HCT116 (cell line): ENCODE data around the gene FOXO3. TPM values are rescaled to one million over a fixed set of nuclear protein-coding genes. Genes with fewer than 3 reads are reported as not detected.

Experiments
- ATAC-seq: fragments of 200-7000 bp; cut with Tn5 transposase; 2 replicates; pipeline ENCODE4 v1.9.1; 2020; ENCODE audit warnings: mild to moderate bottlenecking, moderate library complexity
- BruUV-seq: library from RNA; stranded (reverse); fragments of 400-500 nt; replicated peaks from 2 replicates; lab custom pipeline; 2021; lab: Mats Ljungman, UMichigan
- CTCF ChIA-PET: fragments of 300-600 bp; sonication (Branson Sonifier 250); formaldehyde crosslinking; loops from one replicate; lab custom pipeline; 2021; ENCODE audit warnings: antibody characterized with exemption; lab: Charles Lee
- POLR2A ChIA-PET: fragments of 300-600, 350-600 bp; sonication (Branson Sonifier 250); formaldehyde crosslinking; loops from one replicate; lab custom pipeline; 2021; ENCODE audit warnings: antibody characterized with exemption; lab: Charles Lee
- RAD21 ChIA-PET, 2 experiments: fragments of 300-600 bp; sonication (Branson Sonifier 250); formaldehyde crosslinking; loops; one replicate each; lab custom pipeline; 2023; ENCODE audit warnings: low total read pairs in 2 of 2; ENCODE audit not compliant: uncharacterized antibody in 2 of 2, unreplicated experiment in 2 of 2, low non-redundant PET in 1 of 2; lab: Charles Lee
- DNase-seq: peaks from one replicate; pipeline ENCODE4 v3.0.0-alpha.2; 2010; ENCODE audit warnings: low read depth, low spot score
- H2AFZ ChIP-seq: fragments of 200-600 bp; shearing (Covaris generic), sonication (generic); 2 replicates; pipeline ENCODE4 v1.6.1; 2017; ENCODE audit warnings: low read depth, mixed run types, mixed read lengths, antibody characterized with exemption, low read length; ENCODE audit not compliant: poor library complexity, severe bottlenecking
- H3K27ac ChIP-seq: 2 replicates; pipeline ENCODE4 v1.5.1; 2012; ENCODE audit warnings: low read depth, low read length
- H3K27me3 ChIP-seq: fragments of 200-600 bp; sonication (generic); 2 replicates; pipeline ENCODE4 v1.6.1; 2016; ENCODE audit warnings: mixed run types, low read length, mixed read lengths; ENCODE audit not compliant: insufficient read depth
- H3K36me3 ChIP-seq, 2 experiments: fragments of 200-500 bp in 1 of 2; fragments of 200-600 bp in 1 of 2; sonication (Bioruptor generic) in 1 of 2; sonication (generic) in 1 of 2; 2 replicates each; pipeline versions ENCODE4 v1.5.1 to v1.6.1; 2014 to 2016; ENCODE audit warnings: low read length in 2 of 2, inconsistent platforms in 1 of 2, mixed read lengths in 1 of 2, mixed run types in 1 of 2; ENCODE audit not compliant: insufficient read depth in 2 of 2, control insufficient read depth in 1 of 2
- H3K4me1 ChIP-seq, 2 experiments: fragments of 200-600 bp in 1 of 2; sonication (generic) in 1 of 2; 2 replicates each; pipeline versions ENCODE4 v1.5.1 to v1.6.1; 2012 to 2017; ENCODE audit warnings: low read length in 2 of 2, inconsistent platforms in 1 of 2, mild to moderate bottlenecking in 1 of 2, mixed read lengths in 1 of 2, mixed run types in 1 of 2, moderate library complexity in 1 of 2; ENCODE audit not compliant: insufficient read depth in 2 of 2, control insufficient read depth in 1 of 2
- H3K4me2 ChIP-seq: fragments of 200-600 bp; sonication (generic); 2 replicates; pipeline ENCODE4 v1.6.1; 2017; ENCODE audit warnings: mixed run types, low read length, mixed read lengths
- H3K4me3 ChIP-seq, 2 experiments: fragments of 200-600 bp in 1 of 2; sonication (generic) in 1 of 2; replicated peaks in 1 of 2; 2 replicates each; pipeline ENCODE4 v1.5.1; 2011 to 2016; ENCODE audit warnings: low read length in 2 of 2, control low read depth in 1 of 2, low read depth in 1 of 2, mild to moderate bottlenecking in 1 of 2, mixed read lengths in 1 of 2, mixed run types in 1 of 2
- H3K79me2 ChIP-seq: fragments of 200-600 bp; sonication (generic); 2 replicates; pipeline ENCODE4 v1.6.1; 2017; ENCODE audit warnings: mild to moderate bottlenecking, mixed run types, low read length, moderate library complexity, mixed read lengths; ENCODE audit not compliant: insufficient read depth
- H3K9ac ChIP-seq: fragments of 200-600 bp; sonication (generic); 2 replicates; pipeline ENCODE4 v1.6.1; 2016; ENCODE audit warnings: low read length, mixed read lengths
- H3K9me2 ChIP-seq: fragments of 200-600 bp; sonication (generic), shearing (Covaris generic); 2 replicates; pipeline ENCODE4 v1.6.1; 2017; ENCODE audit warnings: mixed run types, mild to moderate bottlenecking, moderate library complexity; ENCODE audit not compliant: insufficient read depth
- H3K9me3 ChIP-seq, 2 experiments: fragments of 200-500 bp in 1 of 2; fragments of 200-600 bp in 1 of 2; sonication (Bioruptor generic) in 1 of 2; sonication (generic) in 1 of 2; 2 replicates each; pipeline ENCODE4 v1.6.1; 2014 to 2017; ENCODE audit warnings: low read length in 2 of 2, mixed read lengths in 2 of 2, inconsistent platforms in 1 of 2, low read depth in 1 of 2, mild to moderate bottlenecking in 1 of 2, mixed run types in 1 of 2, moderate library complexity in 1 of 2; ENCODE audit not compliant: control insufficient read depth in 1 of 2, insufficient read depth in 1 of 2
- H4K20me1 ChIP-seq: fragments of 200-600 bp; sonication (generic), shearing (Covaris generic); 2 replicates; pipeline ENCODE4 v1.6.1; 2017; ENCODE audit warnings: mixed run types, mild to moderate bottlenecking, moderate library complexity; ENCODE audit not compliant: insufficient read depth
- CBX3 ChIP-seq: IDR thresholded peaks from 2 replicates; pipeline ENCODE4 v1.6.1; 2012; ENCODE audit warnings: low read depth
- CEBPB ChIP-seq: IDR thresholded peaks from 2 replicates; pipeline ENCODE4 v1.6.1; 2012; ENCODE audit warnings: low read depth
- EGR1 ChIP-seq: IDR thresholded peaks from 2 replicates; pipeline ENCODE4 v1.6.1; 2012; ENCODE audit warnings: low read depth
- ELF1 ChIP-seq: IDR thresholded peaks from 2 replicates; pipeline ENCODE4 v1.6.1; 2012; ENCODE audit warnings: low read depth, borderline replicate concordance
- EZH2phosphoT487 ChIP-seq: fragments of 200-600 bp; IDR thresholded peaks from 2 replicates; pipeline ENCODE4 v1.6.1; 2018; ENCODE audit warnings: antibody characterized with exemption, borderline replicate concordance
- FOSL1 ChIP-seq: IDR thresholded peaks from 2 replicates; pipeline ENCODE4 v1.6.1; 2012; ENCODE audit warnings: low read depth
- JUND ChIP-seq: IDR thresholded peaks from 2 replicates; pipeline ENCODE4 v1.6.1; 2012
- SIN3A ChIP-seq: IDR thresholded peaks from 2 replicates; pipeline ENCODE4 v1.6.1; 2012; ENCODE audit warnings: low read depth
- SP1 ChIP-seq: IDR thresholded peaks from 2 replicates; pipeline ENCODE4 v1.6.1; 2012; ENCODE audit warnings: low read depth
- TCF7L2 ChIP-seq: IDR thresholded peaks from 2 replicates; pipeline ENCODE4 v1.7.0; 2011; ENCODE audit warnings: borderline replicate concordance, inconsistent platforms; ENCODE audit not compliant: insufficient read depth, insufficient read length; ENCODE audit errors: extremely low read depth
- YY1 ChIP-seq: IDR thresholded peaks from 2 replicates; pipeline ENCODE4 v1.6.1; 2011; ENCODE audit warnings: low read length, low read depth, moderate library complexity, mild to moderate bottlenecking; ENCODE audit not compliant: insufficient replicate concordance; ENCODE audit errors: extremely low read depth
- ZFX ChIP-seq: fragments of 450-650 bp; IDR thresholded peaks from 2 replicates; pipeline ENCODE4 v1.6.1; 2017
- intact Hi-C: fragments of 100-400 bp; cut with micrococcal nuclease; formaldehyde crosslinking; loops from 2 replicates; pipeline ENCODE4 v1.10.0; 2022
- total RNA-seq: library from RNA; stranded (reverse); gene quantifications from one replicate; pipeline ENCODE4 v1.2.1, GENCODE V29; 2021; ENCODE audit not compliant: unreplicated experiment
- TF ChIP-seq, protein P1 (sequence below): IDR thresholded peaks from 2 replicates; pipeline ENCODE4 v1.6.1; 2012
- TF ChIP-seq, protein P2 (sequence below): IDR thresholded peaks from 2 replicates; pipeline ENCODE4 v1.6.1; 2012

The FOXO3 gene
- total RNA-seq, 1 experiment from 2014 or later, result 40.0 TPM

DNA sequence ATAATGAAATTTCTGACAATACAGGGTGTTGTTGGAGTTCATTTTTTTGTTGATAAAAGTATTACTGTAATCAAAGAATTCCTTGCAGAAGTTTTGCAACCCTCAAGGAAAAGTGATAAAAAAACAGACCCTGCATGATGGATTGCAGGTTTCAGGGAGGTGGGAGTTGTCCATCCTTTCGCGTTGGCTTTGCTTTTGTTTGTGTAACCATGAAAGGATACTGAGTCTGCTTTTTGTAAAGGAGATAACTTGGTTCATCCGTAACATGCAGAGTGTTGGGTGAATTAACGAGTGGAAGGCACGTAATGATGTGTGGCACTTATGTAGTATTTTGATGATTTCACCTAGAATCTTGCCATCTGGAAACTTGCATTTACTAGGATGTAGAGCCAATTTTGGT is 23.6 kb downstream of the FOXO3 start:
- ChIA-PET POLR2A (no interaction called here), RAD21 (no interaction called here), CTCF (no interaction called here)
- Histone ChIP-seq H3K4me1 (peaks cover 35 to 62% of the 10 kb centered on the region in 2 experiments), H4K20me1 (peaks cover 25% of the 10 kb centered on the region; the same call in 1 of the 2 replicates), H3K4me3 (no peak overlapping the region), H3K9me3 (no peaks in the 10 kb centered on the region), H3K36me3 (no peaks in the 10 kb centered on the region; a peak in 1 of 4 replicates), H3K9me2 (no peaks in the 10 kb centered on the region), H3K27ac (no peak overlapping the region), H3K9ac (no peak overlapping the region), H3K79me2 (peaks cover 95% of the 10 kb centered on the region), H3K4me2 (no peak overlapping the region), H3K27me3 (no peaks in the 10 kb centered on the region), H2AFZ (no peak overlapping the region)
- ATAC-seq, result no peak
- BruUV-seq, result no TSS peak
- no peak for DNase-seq
- no peak for TF ChIP-seq CEBPB
- no peak for TF ChIP-seq EGR1
- no peak for TF ChIP-seq TCF7L2
- TF ChIP-seq, protein P1, sequence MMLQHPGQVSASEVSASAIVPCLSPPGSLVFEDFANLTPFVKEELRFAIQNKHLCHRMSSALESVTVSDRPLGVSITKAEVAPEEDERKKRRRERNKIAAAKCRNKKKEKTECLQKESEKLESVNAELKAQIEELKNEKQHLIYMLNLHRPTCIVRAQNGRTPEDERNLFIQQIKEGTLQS, result no peak
- no peak for TF ChIP-seq EZH2phosphoT487
- TF ChIP-seq SP1, result no peak
- no peak for TF ChIP-seq YY1
- TF ChIP-seq FOSL1, result no peak
- TF ChIP-seq ELF1, result no peak
- TF ChIP-seq, protein P2, sequence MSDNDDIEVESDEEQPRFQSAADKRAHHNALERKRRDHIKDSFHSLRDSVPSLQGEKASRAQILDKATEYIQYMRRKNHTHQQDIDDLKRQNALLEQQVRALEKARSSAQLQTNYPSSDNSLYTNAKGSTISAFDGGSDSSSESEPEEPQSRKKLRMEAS, result no peak
- TF ChIP-seq SIN3A, result no peak
- intact Hi-C loops, result no loop called here

DNA sequence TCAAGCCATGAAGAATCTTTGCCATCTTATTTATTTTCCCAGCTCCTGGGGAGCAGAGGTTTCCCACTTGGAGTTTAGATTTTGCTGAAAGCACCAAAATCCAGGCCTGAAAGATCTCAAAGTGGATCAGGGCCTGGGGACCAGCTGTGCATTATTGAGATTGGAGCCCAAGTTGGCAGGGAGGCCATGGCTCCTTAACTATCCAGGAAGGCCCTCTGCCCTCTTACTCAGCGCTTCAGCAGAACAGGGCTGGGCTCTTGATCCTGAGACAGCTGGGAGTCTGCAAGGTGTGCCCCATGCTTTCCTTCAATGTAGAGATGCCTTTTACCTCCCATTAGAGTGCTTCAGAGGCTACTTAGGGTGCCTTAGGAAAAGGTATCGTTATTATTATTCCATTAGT is 24.6 kb downstream of the FOXO3 start:
- intact Hi-C loops, result no loop called here
- H3K9me2 ChIP-seq, result no peaks in the 10 kb centered on the region
- no peak overlapping the region for H3K27ac ChIP-seq
- ChIA-PET CTCF (no interaction called here), RAD21 (no interaction called here), POLR2A (no interaction called here)
- no peak overlapping the region for H3K9ac ChIP-seq
- no peak for ATAC-seq
- H3K36me3 ChIP-seq, result no peaks in the 10 kb centered on the region; a peak in 1 of 4 replicates
- no peak for TF ChIP-seq ELF1
- no peak for TF ChIP-seq EGR1
- no peak for TF ChIP-seq CBX3
- no peak for TF ChIP-seq JUND
- no peak for TF ChIP-seq SIN3A
- TF ChIP-seq EZH2phosphoT487, result no peak
- TF ChIP-seq, protein P2, result no peak
- TF ChIP-seq ZFX, result no peak
- no peak overlapping the region for H3K4me3 ChIP-seq
- H3K79me2 ChIP-seq, result peaks cover 95% of the 10 kb centered on the region
- no peak overlapping the region for H3K4me2 ChIP-seq
- H3K9me3 ChIP-seq, result no peaks in the 10 kb centered on the region
- peaks cover 25% of the 10 kb centered on the region; the same call in 1 of the 2 replicates for H4K20me1 ChIP-seq
- H2AFZ ChIP-seq, result no peak overlapping the region
- no TSS peak for BruUV-seq
- H3K27me3 ChIP-seq, result no peaks in the 10 kb centered on the region
- peaks cover 41 to 66% of the 10 kb centered on the region in 2 experiments for H3K4me1 ChIP-seq
- no peak for DNase-seq
